ENCODE results near the gene VWA5B1. TPM values are rescaled to one million over a fixed set of nuclear protein-coding genes. Genes with fewer than 3 reads are reported as not detected.

VWA5B1 gene
- total and polyA plus RNA-seq, 2 of the 8 experiments (the other 6 are each of a cell fraction or from before 2014, with no cell fraction given) = 0.54 to 2.3 TPM

- no peak overlapping the region for H3K4me2 ChIP-seq (ENCODE audit: insufficient read depth in 1 of 2, low read depth in 2 of 2, low read length in 2 of 2)
- no peak overlapping the region for H3K27ac ChIP-seq (ENCODE audit: low read depth, low read length)
- no peak overlapping the region for H2BK15ac ChIP-seq (ENCODE audit: low read length)
- FAIRE-seq (no peak), DNase-seq (ENCODE audit: low read depth in 1 of 2, low spot score in 2 of 2) (no peak)
- H3K27me3 ChIP-seq (replicated peaks in 1 of 4; ENCODE audit: control insufficient read depth in 3 of 4, extremely low read depth in 1 of 4, insufficient read depth in 3 of 4, low read length in 3 of 4) = peaks cover 0 to 5% (median 0%) of the 10 kb centered on the region in 4 experiments; a peak in 3 of 7 replicates
- H3K14ac ChIP-seq (ENCODE audit: insufficient read length) = no peak overlapping the region
- peaks cover 0 to 2% of the 10 kb centered on the region in 2 experiments; a peak in 2 of 4 replicates for H3K9me3 ChIP-seq (ENCODE audit: insufficient read depth in 2 of 2, low read depth in 1 of 2, low read length in 1 of 2)
- no peaks in the 10 kb centered on the region for H3K79me1 ChIP-seq (ENCODE audit: low read depth, low read length)
- CTCF ChIA-PET (ENCODE audit: partially characterized antibody) = interaction anchor here (1.1 to 1.2 kb wide), 2 partner anchors 10 to 13 kb away, joined by 4 read pairs; partner anchors contain the start of gene VWA5B1
- H2AFZ ChIP-seq (ENCODE audit: low read length) = no peak overlapping the region
- no peak overlapping the region for H4K5ac ChIP-seq (ENCODE audit: insufficient read length, low read depth, low read length)
- no peak overlapping the region for H4K8ac ChIP-seq (ENCODE audit: extremely low read depth, insufficient read depth, low read length)
- no peak overlapping the region for H2BK5ac ChIP-seq (ENCODE audit: low read depth, low read length)
- H4K91ac ChIP-seq (replicated peaks; ENCODE audit: insufficient read length, low read length) = no peak overlapping the region
- peaks cover 3 to 12% (median 8%) of the 10 kb centered on the region in 4 experiments for H3K4me1 ChIP-seq (replicated peaks in 1 of 4; ENCODE audit: control insufficient read depth in 3 of 4, insufficient read depth in 4 of 4, low read length in 3 of 4)
- H2BK120ac ChIP-seq (replicated peaks; ENCODE audit: low read depth, low read length) = no peak overlapping the region
- no peak overlapping the region for H3K4me3 ChIP-seq (ENCODE audit: extremely low read depth in 1 of 4, insufficient read depth in 2 of 4, low read depth in 3 of 4, low read length in 4 of 4)
- H3K23ac ChIP-seq (ENCODE audit: insufficient read length) = no peak overlapping the region
- H2BK12ac ChIP-seq (ENCODE audit: low read depth, low read length) = peak overlapping the region; percentile 81; the same call in 1 of the 2 replicates
- H3K9ac ChIP-seq (replicated peaks in 1 of 4; ENCODE audit: extremely low read depth in 1 of 4, low read depth in 3 of 4, low read length in 3 of 4) = no peak overlapping the region
- no peak overlapping the region for H2BK20ac ChIP-seq (ENCODE audit: low read length)
- H2AK5ac ChIP-seq (ENCODE audit: low read depth, low read length) = no peak overlapping the region
- no peak overlapping the region for H3K4ac ChIP-seq (replicated peaks; ENCODE audit: insufficient read length, low read depth, low read length)
- no peaks in the 10 kb centered on the region for H3K79me2 ChIP-seq (ENCODE audit: control insufficient read depth in 1 of 2, insufficient read depth in 2 of 2, low read length in 2 of 2)
- H3K56ac ChIP-seq (replicated peaks; ENCODE audit: insufficient read length, low read depth, low read length) = no peak overlapping the region
- H4K20me1 ChIP-seq (replicated peaks in 1 of 2; ENCODE audit: control insufficient read depth in 1 of 2, insufficient read depth in 2 of 2, low read length in 2 of 2) = no peaks in the 10 kb centered on the region
- no peaks in the 10 kb centered on the region for H3K36me3 ChIP-seq (ENCODE audit: control insufficient read depth in 2 of 4, insufficient read depth in 4 of 4, low read length in 3 of 4)
- WGBS, 2 experiments (ENCODE audit: extremely low coverage in 1 of 2, insufficient coverage in 1 of 2, insufficient read length in 1 of 2, insufficient replicate concordance in 2 of 2, low coverage in 1 of 2, low lambda C conversion rate in 2 of 2, missing lambda C conversion rate in 1 of 2) = 89% methylated on average over 1 of the region's 1 CpG; no CpG with 5 or more reads in 1 of the 2 experiments
- POLR2A ChIA-PET (ENCODE audit: partially characterized antibody) = interaction anchor here (2.2 kb wide), 1 partner anchor 10 kb away, joined by 9 read pairs; the partner anchor contains the start of gene VWA5B1
- no peak overlapping the region for H3K18ac ChIP-seq (ENCODE audit: extremely low read depth, low read length)
- 0 out of 2 replicates have a peak, but pooled peaks cover 3% of the 10 kb centered on the region for H3K23me2 ChIP-seq (ENCODE audit: low read depth, low read length)
- TF ChIP-seq FOSL1 (IDR thresholded peaks at IDR 0.05; ENCODE audit: insufficient read depth, low read depth, low read length) (no peak), MAX (IDR thresholded peaks at IDR 0.05) (no peak), CREB1 (IDR thresholded peaks at IDR 0.05) (no peak), CBX8 (IDR thresholded peaks at IDR 0.05; ENCODE audit: borderline replicate concordance, low read depth, low read length) (no peak), POU5F1 (IDR thresholded peaks at IDR 0.05; ENCODE audit: low read depth, low read length) (no peak), RBBP5 (IDR thresholded peaks at IDR 0.05; ENCODE audit: borderline replicate concordance, low read depth, low read length) (no peak), EZH2 (IDR thresholded peaks at IDR 0.05; ENCODE audit: low read depth, low read length, severe bottlenecking) (no peak), CHD2 (IDR thresholded peaks at IDR 0.05; ENCODE audit: low read length) (no peak), ATF2 (IDR thresholded peaks at IDR 0.05; ENCODE audit: low read length) (no peak), CTBP2 (IDR thresholded peaks at IDR 0.05; ENCODE audit: borderline replicate concordance, insufficient read depth, insufficient read length, low read length) (no peak), KDM4A (IDR thresholded peaks at IDR 0.05; ENCODE audit: low read depth, low read length, severe bottlenecking) (no peak), GTF2F1 (IDR thresholded peaks at IDR 0.05; ENCODE audit: borderline replicate concordance, low read depth, low read length) (no peak)
Observed at GRCh38 chr1:20280341-20280740, 10.3 kb upstream of the VWA5B1 start.

Measured in H1 (cell line).